Uterus (tissue), 4 donors: Measurements from ENCODE around the gene ADSS1. TPM values are rescaled to one million over a fixed set of nuclear protein-coding genes. Genes with fewer than 3 reads are reported as not detected.

ENCODE experiments used
- DNase-seq, 2 donors: peaks; one replicate each; pipeline ENCODE4 v3.0.0-alpha.2; 2019 to 2020
- H3K27ac ChIP-seq, 2 donors: fragments of 200-600 bp; sonication (generic); 1 replicate in 1 of 2; 2 replicates in 1 of 2; pipeline ENCODE4 v1.5.1; 2016 to 2018
- H3K27me3 ChIP-seq, 2 donors: fragments of 200-600 bp; sonication (generic); one replicate each; pipeline ENCODE4 v1.5.1; 2018 to 2019; ENCODE audit warnings: control low read depth in 1 of 2
- H3K36me3 ChIP-seq, 2 donors: fragments of 200-600 bp; sonication (generic); one replicate each; pipeline ENCODE4 v1.5.1; 2019; ENCODE audit warnings: control low read depth in 1 of 2
- H3K4me1 ChIP-seq, 2 donors: fragments of 200-600 bp; sonication (generic); one replicate each; pipeline ENCODE4 v1.5.1; 2018 to 2019; ENCODE audit warnings: control low read depth in 1 of 2
- H3K4me3 ChIP-seq, 2 donors: fragments of 200-600 bp; sonication (generic); 1 replicate in 1 of 2; 2 replicates in 1 of 2; pipeline ENCODE4 v1.5.1; 2018 to 2019; ENCODE audit warnings: mild to moderate bottlenecking in 1 of 2
- H3K9me3 ChIP-seq, 2 donors: fragments of 200-600 bp; sonication (generic); one replicate each; pipeline ENCODE4 v1.5.1; 2019; ENCODE audit warnings: control low read depth in 1 of 2
- POLR2A ChIP-seq, 2 donors: fragments of 450-650 bp; IDR thresholded peaks; one replicate each; pipeline ENCODE4 v1.6.1; 2016; ENCODE audit warnings: antibody characterized with exemption in 2 of 2, mild to moderate bottlenecking in 1 of 2, moderate library complexity in 1 of 2
- intact Hi-C: fragments of 100-400 bp; cut with DNase I; formaldehyde crosslinking; loops from one replicate; pipeline ENCODE4 v1.15.1; 2023; ENCODE audit warnings: low total_unique reads
- total RNA-seq, 4 donors: library from RNA; depleted of rRNA in 3 of 4; stranded (reverse); fragments of >200 nt in 3 of 4; gene quantifications; one replicate each; pipeline versions ENCODE4 v1.1.0 to v1.2.4, GENCODE V29; 2014 to 2023
- TF ChIP-seq, protein P1 (sequence below), 4 experiments: fragments of 200-600 bp in 2 of 4; fragments of 450-650 bp in 2 of 4; sonication (generic) in 2 of 4; IDR thresholded peaks; one replicate each; pipeline ENCODE4 v1.5.1; 2016 to 2019; ENCODE audit warnings: antibody characterized with exemption in 4 of 4, mild to moderate bottlenecking in 2 of 4, moderate library complexity in 1 of 4
- donor health status: DM: yes; HTN: yes; CAD: no.

Gene ADSS1
- total RNA-seq, 4 donors from 2014 or later, result 7.0 to 11.7 TPM; not detected in 2

DNA sequence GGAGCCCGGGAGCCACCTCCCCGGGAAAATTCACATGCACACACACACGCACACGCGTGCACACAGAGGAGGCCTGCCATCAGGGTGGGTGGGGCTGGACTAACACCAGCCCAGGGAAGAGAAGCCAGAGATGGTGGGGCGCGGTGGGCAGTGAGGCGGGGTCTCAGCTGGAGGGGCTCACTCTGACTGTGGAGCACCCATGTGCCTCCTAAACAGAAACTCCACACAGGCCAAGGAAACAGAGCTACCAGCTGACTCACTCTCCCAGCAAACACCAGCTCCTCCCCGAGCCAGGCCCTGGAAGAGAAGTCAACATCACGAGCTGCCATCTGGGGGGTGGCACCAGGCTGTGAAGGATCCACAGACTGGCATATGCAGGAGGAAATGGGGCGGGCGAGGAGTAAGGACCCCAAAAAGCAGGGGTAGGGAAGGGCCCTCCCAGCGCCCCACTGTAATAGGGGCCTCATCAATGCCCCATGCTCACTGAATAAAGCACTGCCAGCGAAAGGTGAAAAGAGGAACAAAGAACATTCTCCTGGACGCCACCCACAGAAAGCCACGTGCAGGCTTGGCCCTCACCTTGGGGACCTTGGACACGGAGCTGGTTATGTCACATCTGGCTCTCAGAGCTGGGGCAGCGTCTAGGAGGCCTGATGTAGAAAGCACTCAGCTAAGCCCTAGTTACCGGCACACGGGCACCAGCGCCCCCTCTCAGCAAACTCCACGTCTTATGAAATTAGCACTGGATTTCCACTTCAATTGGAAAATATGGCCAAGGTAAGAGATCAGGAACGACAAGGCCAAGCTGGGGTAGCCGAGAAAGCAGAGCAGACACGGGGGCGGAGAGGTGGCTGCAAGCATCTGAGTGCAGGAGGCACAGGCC, 43.0 kb upstream of the ADSS1 start:
- TF ChIP-seq POLR2A (IDR thresholded peaks at IDR 0.05), result no peak
- TF ChIP-seq, protein P1, sequence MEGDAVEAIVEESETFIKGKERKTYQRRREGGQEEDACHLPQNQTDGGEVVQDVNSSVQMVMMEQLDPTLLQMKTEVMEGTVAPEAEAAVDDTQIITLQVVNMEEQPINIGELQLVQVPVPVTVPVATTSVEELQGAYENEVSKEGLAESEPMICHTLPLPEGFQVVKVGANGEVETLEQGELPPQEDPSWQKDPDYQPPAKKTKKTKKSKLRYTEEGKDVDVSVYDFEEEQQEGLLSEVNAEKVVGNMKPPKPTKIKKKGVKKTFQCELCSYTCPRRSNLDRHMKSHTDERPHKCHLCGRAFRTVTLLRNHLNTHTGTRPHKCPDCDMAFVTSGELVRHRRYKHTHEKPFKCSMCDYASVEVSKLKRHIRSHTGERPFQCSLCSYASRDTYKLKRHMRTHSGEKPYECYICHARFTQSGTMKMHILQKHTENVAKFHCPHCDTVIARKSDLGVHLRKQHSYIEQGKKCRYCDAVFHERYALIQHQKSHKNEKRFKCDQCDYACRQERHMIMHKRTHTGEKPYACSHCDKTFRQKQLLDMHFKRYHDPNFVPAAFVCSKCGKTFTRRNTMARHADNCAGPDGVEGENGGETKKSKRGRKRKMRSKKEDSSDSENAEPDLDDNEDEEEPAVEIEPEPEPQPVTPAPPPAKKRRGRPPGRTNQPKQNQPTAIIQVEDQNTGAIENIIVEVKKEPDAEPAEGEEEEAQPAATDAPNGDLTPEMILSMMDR (IDR thresholded peaks at IDR 0.05), result peak in 2 of 4 experiments; percentile 5 to 14
- H3K9me3 ChIP-seq, result no peaks in the 10 kb centered on the region
- H3K27ac ChIP-seq, result peak overlapping the region; percentile 69 to 90
- intact Hi-C loops, result no loop called here
- no peaks in the 10 kb centered on the region for H3K36me3 ChIP-seq
- DNase-seq, result peak; percentile 47 to 66
- no peak overlapping the region for H3K4me3 ChIP-seq
- H3K27me3 ChIP-seq, result no peaks in the 10 kb centered on the region
- peaks cover 8 to 45% of the 10 kb centered on the region in 2 donors for H3K4me1 ChIP-seq

DNA sequence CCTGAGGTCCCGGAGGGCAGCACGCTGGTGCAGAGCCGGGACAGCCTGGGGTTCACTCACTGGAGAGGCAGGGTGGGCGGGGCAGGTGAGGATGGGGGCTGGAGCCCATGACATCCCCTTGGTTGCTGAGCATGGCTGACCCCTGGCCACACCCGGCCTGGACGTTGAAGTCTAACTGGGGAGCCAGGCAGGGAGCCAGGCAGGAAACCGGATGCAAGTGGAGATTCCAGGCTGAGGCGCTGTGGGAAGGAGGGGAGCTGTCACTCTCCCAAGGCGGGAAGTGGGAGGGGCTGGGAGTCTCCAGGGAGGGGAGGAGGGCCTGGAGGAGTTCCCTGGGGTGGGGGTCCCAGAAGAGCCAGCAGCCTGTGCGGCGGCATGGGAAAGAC, 42.3 kb upstream of the ADSS1 start:
- Histone ChIP-seq H3K4me1 (peaks cover 8 to 45% of the 10 kb centered on the region in 2 donors), H3K36me3 (no peaks in the 10 kb centered on the region), H3K27me3 (no peaks in the 10 kb centered on the region), H3K27ac (peak overlapping the region; percentile 69 to 90), H3K4me3 (peak overlapping the region in 1 of 2 donors; percentile 2), H3K9me3 (no peaks in the 10 kb centered on the region)
- DNase-seq, result peak; percentile 85 to 89
- intact Hi-C loops, result no loop called here
- no peak for TF ChIP-seq POLR2A (IDR thresholded peaks at IDR 0.05)
- TF ChIP-seq, protein P1 (IDR thresholded peaks at IDR 0.05), result no peak

GRCh38 chr14:104682107-104682593, 41.9 kb upstream of the ADSS1 start:
- no peaks in the 10 kb centered on the region for H3K9me3 ChIP-seq
- peak overlapping the region; percentile 69 to 90 for H3K27ac ChIP-seq
- peaks cover 8 to 41% of the 10 kb centered on the region in 2 donors for H3K4me1 ChIP-seq
- H3K27me3 ChIP-seq, result no peaks in the 10 kb centered on the region
- intact Hi-C loops, result no loop called here
- H3K4me3 ChIP-seq, result peak overlapping the region in 1 of 2 donors; percentile 2
- no peaks in the 10 kb centered on the region for H3K36me3 ChIP-seq
- no peak for DNase-seq
- TF ChIP-seq, protein P1 (IDR thresholded peaks at IDR 0.05), result no peak
- TF ChIP-seq POLR2A (IDR thresholded peaks at IDR 0.05), result no peak

DNA sequence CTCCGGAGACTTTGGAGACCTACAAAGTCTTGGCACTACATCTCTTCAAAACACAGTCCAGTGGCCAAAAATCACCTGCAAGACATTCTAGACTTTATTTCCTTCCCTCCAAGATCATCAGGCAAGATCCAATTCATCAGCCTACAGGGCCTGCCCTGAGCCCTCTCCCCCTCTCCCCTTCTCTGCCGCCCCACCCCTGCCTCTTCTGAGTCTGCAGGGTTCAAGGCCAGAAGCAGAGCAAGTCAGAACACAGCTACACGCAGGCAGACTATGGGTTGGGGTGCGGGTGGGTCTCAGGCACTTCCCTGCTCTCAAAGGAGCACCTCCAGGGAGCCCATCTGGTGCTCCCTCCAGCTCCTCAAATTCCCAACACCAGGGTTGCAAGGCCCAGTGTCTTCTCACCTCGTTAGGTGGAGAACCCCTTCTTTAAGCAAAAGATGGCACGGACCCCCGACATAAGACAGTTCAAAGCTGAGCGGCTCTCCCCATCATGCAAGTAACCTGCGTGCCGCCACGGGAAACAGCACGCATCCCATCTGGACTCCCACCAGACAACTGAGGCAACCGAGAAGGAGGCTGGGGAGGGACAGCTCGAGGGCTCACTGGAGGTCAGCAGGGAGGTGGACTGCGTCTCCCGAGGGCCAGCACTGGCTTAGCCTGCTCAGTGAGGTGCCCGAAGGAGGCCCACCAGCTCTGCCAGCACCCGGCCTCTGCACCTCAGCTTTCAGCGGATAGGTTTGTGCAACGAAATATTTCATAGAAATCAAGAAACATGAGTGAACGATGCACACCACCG, 40.2 kb upstream of the ADSS1 start:
- no peaks in the 10 kb centered on the region for H3K9me3 ChIP-seq
- TF ChIP-seq, protein P1 (IDR thresholded peaks at IDR 0.05), result no peak
- TF ChIP-seq POLR2A (IDR thresholded peaks at IDR 0.05), result no peak
- peaks cover 5 to 32% of the 10 kb centered on the region in 2 donors for H3K4me1 ChIP-seq
- no peak overlapping the region for H3K27ac ChIP-seq
- H3K36me3 ChIP-seq, result no peaks in the 10 kb centered on the region
- H3K27me3 ChIP-seq, result no peaks in the 10 kb centered on the region
- no peak overlapping the region for H3K4me3 ChIP-seq
- intact Hi-C loops, result no loop called here
- no peak for DNase-seq
